GM21786 (cell line): ENCODE data around the gene RBL1.
"Not testable (repeated sequence)": the region's sequence is repeated elsewhere in the genome, so short reads cannot be mapped to it uniquely, and the experiment has no call there.

ENCODE experiments used
- ATAC-seq: cut with Tn5 transposase; IDR thresholded peaks from one replicate; pipeline ENCODE4 v1.9.1; 2021; ENCODE audit not compliant: unreplicated experiment

Gene RBL1

DNA sequence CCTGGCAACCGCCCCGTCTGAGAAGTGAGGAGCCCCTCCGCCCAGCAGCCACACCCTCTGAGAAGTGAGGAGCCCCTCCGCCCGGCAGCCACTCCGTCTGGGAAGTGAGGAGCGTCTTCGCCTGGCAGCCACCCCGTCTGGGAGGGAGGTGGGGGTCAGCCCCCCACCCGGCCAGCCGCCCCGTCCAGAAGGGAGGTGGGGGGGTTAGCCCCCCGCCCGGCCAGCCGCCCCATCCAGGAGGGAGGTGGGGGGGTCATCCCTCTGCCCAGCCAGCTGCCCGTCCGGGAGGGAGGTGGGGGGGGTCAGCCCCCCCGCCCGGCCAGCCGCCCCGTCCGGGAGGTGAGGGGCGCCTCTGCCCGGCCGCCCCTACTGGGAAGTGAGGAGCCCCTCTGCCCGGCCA, 95.6 kb downstream of the RBL1 start:
- ATAC-seq = not testable (repeated sequence)

DNA sequence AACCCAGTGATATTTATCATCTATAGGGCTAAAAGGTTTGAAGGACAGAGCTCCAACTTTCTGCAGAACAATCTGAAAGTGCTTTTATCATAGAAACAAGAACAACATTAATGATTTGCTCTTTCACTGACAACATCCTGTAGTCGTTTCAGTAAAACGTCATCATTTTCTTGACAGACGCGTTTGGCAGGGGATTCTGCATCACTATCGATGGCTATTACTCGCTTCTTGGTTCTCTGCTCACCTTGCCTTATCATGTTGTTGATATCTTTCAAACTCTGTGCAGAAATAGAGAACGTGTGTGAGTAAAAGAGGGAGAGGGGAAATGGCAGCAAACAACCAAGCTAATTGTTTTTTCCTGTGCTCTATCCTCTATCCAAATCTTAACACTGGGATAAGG, 97.1 kb downstream of the RBL1 start:
- no peak for ATAC-seq

DNA sequence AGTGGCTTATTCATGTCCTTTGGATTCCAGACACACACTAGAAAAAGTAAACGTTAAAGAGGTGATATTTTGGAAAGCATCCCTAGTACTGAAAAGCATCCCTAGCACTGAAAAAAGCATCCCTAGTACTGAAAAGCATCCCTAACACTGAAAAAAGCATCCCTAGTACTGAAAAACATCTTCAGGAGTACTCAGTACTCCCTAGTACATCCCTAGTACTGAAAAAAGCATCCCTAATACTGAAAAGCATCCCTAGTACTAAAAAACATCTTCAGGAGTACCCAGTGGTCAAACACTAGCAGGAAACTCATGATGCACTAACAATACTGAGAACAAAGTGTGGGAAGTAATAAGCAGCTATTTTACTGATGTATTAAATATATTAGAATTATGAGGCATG, 98.7 kb downstream of the RBL1 start:
- no peak for ATAC-seq

GRCh38 chr20:36994221-36994620, 101.6 kb downstream of the RBL1 start:
- ATAC-seq = not testable (repeated sequence)

DNA sequence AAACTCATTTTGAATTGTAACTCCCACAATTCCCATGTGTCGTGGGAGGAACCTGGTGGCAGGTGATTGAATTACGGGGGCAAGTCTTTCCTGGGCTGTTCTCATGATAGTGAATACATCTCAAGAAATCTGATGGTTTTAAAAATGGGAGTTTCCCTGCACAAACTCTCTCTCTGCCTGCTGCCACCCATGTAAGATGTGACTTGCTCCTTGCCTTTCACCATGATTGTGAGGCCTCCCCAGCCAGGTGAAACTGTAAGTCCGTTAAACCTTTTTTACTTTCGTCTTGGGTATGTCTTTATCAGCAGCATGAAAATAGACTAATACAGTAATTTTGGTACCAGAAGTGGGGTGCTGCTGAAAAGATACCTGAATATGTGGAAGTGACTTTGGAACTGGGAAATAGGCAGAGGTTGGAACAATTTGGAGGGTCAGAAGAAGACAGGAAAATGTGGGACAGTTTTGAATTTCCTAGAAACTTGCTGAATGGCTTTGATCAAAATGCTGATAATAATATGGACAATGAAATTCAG, 102.9 kb downstream of the RBL1 start:
- ATAC-seq = no peak

DNA sequence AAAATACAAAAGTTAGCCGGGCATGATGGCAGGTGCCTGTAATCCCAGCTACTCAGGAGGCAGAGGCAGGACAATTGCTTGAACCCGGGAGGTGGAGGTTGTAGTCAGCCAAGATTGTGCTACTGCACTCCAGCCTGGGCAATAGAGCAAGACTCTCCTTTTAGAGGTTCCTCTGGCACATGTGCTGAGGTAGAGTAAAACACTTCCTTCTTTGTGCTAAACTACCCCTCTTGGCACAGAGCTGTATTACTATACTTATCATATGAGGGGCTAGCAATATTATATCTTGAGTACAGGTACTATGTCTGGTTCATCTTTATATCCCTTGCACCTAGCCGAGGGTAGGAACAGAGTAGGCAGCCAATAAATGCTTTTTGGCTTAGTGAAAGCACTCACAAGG, 104.1 kb downstream of the RBL1 start:
- ATAC-seq = no peak

DNA sequence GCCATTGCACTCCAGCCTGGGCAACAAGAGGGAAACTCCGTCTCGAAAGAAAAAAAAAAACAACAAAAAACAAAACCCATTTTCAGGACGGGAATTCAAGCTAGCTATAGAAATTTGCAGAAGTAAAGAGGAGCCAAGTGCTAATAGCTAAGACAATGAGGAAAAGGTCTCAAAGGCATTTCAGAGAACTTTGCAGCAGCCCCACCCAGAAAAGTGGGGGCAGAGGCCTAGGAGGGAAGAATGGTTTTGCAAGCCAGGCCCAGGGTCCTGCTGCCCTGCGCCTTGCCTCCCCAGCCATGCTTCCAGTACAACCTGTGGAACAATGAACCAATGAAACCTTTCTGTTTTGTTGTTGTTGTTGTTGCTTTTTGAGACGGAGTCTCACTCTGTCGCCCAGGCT, 106.0 kb downstream of the RBL1 start:
- no peak for ATAC-seq

DNA sequence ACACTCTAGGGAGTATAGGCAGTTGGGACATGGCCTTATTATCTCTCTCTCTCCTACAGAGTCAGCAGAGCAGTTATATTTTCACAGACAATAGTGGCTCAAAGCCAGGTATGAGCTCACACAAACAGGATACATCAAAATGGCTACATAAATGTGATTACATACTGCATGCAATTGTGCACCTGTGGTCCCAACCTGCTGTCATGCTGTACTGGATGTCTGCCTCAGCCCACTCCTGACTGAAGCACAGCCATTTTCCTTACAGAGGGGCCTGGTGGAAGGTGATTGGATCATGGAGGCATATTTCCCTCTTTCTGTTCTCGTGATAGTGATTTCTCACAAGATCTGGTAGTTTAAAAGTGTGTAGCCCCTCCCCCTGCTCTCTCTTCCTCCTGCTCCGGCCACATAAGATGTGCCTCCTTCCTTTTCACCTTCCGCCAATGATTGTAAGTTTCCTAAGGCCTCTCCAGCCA, 107.3 kb downstream of the RBL1 start:
- no peak for ATAC-seq

GRCh38 chr20:36984257-36984638, 111.5 kb downstream of the RBL1 start:
- no peak for ATAC-seq

DNA sequence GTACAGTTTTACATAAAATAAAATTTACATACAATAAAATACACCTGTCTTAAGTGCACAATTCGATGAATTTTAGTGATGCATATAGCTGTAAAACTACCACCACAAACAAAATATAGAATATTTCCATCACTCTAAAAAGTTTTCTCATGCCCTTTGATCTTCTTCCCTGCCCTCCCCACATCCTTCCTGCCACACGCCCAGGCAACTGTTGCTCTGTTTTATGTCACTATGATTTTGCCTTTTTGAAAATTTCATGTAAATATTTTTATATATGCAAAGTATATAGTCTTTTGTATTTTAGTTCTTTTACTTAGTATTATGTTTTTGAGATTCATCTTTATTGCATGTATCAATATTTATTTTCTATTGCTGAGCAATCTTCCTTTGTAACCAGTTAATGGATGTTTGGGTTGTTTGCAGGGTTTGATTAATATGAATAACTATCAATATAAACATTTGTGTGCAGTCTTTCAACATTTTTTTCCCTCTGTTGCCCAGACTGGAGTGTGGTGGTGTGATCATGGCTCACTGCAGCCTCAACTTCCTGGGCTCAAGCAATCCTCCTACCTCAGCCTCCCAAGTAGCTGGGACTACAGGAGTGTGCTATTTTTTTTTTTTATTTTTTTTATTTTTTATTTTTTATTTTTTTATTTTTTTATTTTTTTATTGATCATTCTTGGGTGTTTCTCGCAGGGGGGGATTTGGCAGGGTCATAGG, 120.5 kb downstream of the RBL1 start:
- ATAC-seq = no peak

DNA sequence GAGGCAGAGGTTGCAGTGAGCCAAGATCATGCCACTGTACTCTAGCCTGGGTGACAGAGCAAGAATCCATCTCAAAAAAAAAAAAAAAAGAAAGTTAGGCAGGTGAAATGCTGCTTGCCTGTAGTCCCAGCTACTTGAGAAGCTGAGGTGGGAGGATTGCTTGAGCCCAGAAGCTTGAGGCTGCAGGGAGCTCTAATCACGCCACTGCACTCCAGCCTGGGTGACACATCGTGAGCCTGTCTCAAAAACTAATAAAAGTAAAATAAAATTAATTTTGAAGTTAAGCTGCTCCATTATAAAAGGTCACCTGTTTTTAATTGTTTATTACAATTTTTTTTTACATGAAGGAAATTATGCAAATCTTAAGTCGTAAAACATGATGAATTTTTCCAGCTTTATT, 121.1 kb downstream of the RBL1 start:
- no peak for ATAC-seq

- ATAC-seq = no peak
These were observed 124.7 kb downstream of the RBL1 start for GRCh38 chr20:36971103-36971502.

- no peak for ATAC-seq
These were observed 126.2 kb downstream of the RBL1 start for GRCh38 chr20:36969478-36970186.

DNA sequence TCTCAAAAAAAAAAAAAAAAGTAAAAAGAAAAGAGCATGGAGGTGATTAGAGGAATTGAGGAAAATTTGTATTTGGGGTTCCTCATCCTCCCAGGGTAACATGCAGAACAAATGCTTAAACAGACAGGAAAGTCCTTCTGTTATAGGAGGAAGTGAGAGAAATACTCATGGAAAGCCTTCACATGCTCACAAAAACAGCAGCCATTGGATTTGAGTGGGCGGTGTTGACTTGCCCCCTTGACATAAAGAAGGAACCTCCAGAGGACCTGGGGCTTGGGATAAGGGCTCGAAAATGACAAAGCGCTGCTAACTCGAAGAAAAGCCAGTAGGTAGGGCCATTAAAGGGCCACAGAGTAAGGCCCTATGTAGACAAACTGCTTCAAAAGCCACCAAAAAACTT, 126.7 kb downstream of the RBL1 start:
- ATAC-seq = no peak

GRCh38 chr20:36967636-36968035, 128.2 kb downstream of the RBL1 start:
- no peak for ATAC-seq

GRCh38 chr20:36966965-36967364, 128.8 kb downstream of the RBL1 start:
- not testable (repeated sequence) for ATAC-seq

DNA sequence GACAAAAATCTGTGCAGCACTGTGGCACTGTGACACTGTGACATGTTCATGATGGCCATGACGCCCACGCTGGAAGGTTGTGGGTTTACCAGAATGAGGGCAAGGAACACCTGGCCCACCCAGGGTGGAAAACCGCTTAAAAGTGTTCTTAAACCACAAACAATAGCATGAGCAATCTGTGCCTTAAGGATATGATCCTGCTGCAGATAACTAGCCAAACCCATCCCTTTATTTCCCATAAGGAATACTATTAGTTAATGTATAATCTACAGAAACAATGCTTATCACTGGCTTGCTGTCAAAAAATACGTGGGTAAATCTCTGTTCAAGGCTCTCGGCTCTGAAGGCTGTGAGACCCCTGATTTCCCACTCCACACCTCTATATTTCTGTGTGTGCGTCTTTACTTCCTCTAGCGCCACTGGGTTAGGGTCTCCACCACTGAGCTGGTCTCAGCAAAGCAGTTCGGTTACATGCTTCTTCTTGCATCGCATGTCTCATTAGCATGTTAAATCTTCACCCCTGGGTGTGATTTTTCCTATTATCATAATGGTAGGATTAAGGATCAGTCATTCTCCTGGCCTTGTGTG, 133.3 kb downstream of the RBL1 start:
- not testable (repeated sequence) for ATAC-seq

GRCh38 chr20:36959242-36959641, 136.6 kb downstream of the RBL1 start:
- ATAC-seq = no peak

DNA sequence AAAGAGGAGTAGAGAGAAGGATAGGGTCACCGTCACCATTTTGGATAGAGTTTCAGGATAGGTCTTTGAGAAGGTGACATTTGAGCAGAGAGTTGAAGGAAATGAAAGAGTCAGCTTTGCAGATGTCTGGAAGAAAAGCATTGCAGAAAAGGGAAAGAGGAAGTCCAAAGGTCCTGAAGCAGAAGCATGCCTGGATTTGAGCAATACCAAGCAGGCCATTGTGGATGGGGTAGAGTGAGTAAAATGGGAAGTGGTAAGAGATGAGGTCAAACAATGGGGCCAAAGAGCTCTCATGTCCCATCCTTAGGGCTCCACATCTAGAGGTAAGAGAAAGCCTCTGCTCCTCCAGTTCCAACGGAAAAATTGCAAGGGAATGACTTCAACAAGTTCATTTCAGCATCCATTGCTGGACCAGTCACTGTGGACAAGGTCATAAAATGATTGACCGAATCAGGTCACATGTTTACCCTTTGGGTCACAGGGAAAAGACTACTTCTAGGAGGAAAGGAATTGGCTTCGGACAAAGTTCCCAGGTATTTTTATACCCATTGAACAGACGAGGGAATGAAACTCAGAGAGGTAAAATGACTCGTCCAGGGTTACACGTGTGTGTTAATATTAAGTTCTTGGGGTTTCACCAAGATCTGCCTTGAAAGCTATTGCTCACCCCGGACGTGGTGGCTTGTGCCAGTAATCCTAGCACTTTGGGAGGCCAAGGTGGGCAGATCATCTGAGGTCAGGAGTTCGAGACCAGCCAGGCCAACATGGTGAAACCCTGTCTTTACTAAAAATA, 137.7 kb downstream of the RBL1 start:
- ATAC-seq = no peak

- no peak for ATAC-seq
These were observed 139.1 kb downstream of the RBL1 start for GRCh38 chr20:36956674-36957073.

DNA sequence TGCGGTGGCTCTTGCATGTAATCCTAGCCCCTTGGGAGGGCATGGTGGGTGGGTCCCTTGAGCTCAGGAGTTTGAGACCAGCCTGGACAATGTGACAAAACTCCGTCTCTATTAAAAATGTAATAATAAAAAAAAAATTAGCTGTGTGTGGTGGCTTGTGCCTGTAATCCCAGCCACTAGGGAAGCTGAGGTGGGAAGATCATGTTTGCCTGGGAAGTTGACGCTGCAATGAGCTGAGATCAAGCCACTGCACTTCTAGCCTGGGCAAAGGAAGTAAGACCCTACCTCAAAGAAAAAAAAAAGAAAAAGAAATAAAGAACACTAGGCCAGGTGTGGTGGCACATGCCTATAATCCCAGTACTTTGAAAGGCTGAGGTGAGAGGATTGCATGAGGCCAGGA, 139.8 kb downstream of the RBL1 start:
- no peak for ATAC-seq
